NCI-H345 (cell line): Measurements from ENCODE around the gene RAB36.

Experiments
- DNase-seq: peaks from one replicate; lab custom pipeline; 2025; lab: John Stamatoyannopoulos, UW

Gene RAB36

DNA sequence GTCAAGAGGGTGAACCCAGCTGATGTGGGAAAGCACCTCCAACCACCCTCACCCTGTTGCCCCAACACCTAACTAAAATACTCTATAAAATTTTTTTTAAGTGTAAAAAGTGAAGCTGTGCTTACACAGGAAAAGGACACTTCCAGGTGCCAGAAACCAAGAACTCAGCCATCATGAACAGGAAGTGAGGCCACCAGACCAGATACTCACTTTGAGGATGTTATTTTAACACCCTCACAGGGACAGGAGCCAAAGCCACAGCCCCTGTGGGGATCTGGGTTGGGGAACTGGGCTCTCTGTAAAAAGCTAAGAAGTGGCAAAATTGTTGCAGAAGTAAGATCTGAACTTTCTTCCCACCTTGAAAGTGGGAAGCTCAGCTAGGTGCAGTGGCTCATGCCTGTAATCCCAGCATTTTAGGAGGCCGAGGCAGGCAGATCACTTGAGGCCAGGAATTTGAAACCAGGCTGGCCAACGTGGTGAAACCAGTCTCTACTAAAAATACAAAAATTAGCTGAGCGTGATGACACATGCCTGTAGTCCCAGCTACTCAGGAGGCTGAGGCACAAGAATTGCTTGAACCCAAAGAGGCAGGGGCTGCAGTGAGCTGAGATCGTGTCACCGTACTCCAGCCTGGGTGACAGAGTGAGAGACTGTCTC is 7.2 kb upstream of the RAB36 start:
- no peak for DNase-seq

DNA sequence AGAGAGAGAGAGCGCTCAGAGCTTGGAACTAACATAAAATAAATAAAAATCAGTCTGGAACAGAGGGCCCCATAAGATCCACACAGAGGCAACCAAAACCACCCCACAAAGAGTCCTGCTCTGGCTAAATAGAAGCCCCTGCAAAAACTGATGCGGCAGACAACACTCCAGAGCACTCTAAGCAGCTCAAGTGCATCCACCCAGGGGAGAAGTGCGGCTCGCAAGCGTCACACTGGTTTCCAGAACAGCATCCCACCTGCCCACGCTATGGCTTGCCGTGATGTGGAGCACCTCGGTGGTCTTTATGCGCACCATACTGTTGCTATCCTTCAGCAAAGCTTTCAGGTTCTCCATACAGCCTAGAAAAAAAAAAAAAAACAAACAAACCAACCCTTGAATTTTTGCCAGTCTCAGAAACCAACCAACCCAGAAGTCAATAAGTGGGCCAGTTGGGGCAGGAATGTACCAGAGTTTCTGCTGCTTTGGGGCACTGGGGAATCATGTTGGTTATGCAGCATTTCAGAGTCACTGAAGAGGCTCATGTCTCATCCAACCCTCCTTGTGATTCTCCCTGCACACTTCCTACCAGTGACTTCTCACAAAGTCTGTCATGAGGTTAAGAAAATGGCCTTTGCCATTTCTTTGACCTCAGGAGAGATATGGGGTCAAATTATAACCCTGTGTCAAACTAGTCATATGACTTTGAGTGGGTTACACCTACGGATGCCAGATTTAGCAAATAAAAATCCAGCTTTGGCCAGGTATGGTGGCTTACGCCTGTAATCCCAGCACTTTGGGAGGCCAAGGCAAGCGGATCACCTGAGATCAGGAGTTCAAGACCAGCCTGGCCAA is 6.5 kb upstream of the RAB36 start:
- DNase-seq, result no peak

DNA sequence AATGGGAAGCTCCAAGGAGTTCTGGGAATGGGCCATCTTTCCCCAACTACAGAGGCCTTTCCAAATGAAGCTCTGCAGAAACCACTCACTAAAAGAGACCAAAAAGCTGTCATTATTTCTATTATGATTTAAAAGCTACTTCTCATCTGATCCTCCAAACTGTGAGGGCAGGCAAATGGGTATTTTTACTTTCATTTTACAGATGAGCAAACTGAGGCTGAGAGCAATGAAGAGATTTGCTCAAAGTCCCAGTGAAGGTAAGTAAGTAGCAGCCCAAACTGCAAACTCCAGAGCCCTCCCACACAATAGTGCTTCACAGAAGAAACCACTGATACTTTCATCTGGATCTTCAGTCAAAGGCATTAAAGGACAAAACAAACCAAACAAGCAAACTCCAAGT is 4.9 kb upstream of the RAB36 start:
- DNase-seq, result no peak

DNA sequence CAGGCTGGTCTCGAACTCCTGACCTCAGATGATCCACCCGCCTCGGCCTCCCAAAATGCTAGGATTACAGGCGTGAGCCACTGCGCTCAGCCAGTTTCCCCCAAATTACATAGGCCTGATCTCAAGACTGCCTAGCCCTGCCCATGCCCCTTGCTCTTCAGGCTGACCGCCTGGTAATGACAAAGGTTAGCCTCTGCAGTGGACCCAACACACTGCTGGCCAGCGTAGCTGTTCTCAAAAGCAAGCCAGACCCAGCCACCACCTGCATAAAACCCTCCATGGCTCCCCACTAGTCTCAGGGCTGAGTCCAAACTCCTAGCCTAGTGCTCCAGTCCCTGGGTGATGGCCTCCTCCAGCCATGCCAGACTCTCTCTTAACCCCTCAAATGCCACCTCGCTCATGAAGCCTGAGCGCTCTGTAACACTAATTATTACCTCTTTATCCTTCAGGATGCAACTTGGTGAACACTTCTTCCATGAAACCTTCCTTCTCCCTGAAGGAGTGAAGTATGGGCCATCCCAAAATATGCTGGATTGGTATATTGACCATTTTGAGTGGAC is 2.7 kb upstream of the RAB36 start:
- no peak for DNase-seq

DNA sequence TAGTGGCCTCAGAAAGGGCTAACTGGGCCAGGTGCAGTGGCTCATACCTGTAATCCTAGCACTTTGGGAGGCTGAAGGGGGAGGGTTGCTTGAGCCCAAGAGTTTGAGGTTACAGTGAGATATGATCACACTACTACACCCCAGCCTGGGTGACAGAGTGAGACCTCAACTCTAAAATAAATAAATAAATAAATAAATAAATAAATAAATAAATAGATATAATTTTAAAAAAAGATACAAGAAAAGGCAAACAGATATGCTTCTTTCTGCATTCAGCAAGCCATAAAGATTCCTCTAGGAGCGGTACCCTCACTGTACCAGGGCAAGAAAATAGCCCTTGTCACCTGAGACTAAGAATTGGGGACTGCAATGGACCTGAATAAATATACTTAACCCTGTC is 2.2 kb upstream of the RAB36 start:
- no peak for DNase-seq

DNA sequence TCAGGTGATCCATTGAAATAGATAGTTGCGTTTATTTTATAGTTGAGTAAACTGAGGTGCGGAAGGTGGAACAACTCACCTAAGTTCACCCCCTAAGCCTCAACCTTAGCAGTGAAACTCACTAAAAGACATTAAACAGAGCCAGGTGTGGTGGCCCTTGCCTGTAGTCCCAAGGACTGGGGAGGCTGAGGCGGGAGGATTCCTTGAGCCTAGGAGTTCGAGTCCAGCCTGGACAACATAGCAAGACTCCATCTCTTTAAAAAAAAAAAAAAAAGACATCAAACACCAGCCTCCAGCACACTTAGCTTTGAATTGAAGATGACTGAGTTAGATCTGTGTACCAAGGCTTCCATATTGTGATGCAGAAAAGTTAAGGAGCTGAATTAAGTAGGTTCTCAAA is 845 bp upstream of the RAB36 start:
- no peak for DNase-seq

DNA sequence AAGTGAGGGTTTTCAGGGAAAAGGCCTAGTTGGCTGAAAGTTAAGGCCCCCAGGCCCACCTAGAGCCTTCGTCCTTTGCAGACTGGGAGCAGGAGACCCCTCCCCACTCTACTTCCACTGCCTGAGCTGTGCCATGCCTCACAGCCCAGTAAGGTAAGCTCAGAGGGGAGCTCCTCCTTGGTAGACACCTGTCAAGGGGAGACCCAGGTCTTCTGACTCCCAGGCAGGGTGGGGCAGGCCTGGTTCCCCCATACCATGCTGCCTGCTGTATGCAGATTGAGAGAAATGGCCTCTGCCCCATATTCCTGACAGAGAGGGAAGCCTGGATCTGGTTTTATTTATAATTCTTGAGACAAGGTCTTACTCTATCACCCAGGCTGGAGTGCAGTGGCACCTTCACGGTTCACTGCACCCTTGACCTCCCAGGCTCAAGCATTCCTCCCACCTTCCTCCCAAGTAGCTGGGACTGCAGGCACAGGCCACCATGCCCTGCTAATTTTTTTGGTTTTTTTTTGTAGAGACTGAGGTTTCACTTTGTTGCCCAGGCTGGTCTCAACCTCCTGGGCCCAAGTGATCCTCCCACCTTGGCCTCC is 697 bp downstream of the RAB36 start:
- no peak for DNase-seq

DNA sequence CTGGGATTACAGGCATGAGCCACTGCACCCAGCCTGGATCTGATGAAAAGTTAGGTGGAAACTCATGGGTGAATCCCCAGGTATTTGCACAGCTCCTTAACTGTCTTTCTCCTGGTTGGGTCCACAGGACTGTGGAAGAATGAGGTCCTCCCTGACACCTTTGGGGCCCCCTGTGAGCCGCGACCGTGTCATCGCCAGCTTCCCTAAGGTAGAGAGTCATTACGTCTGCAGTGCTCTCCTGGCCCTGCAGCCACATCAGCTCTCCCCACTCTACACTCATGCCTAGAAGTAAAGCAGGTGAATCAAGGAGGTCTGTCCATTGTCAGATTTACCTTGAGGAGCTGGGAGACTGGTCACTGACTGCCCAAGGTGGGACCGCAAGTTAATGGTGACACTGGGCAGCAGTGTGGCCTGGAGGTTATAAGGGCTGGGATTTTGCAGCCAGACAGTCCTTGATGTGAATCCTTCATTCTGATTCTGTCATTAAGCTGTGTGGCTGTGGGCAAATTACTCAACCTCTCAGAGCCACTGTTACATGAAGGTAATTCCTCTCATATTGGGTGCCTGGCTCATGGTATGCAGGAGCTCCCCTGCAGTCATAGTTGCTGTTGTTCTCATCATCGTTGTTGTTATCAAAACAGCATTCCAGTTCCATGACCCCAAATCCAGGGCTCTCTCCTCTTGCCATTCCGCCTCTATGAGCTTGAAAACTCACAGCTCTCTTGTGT is 1.4 kb downstream of the RAB36 start:
- DNase-seq, result no peak

DNA sequence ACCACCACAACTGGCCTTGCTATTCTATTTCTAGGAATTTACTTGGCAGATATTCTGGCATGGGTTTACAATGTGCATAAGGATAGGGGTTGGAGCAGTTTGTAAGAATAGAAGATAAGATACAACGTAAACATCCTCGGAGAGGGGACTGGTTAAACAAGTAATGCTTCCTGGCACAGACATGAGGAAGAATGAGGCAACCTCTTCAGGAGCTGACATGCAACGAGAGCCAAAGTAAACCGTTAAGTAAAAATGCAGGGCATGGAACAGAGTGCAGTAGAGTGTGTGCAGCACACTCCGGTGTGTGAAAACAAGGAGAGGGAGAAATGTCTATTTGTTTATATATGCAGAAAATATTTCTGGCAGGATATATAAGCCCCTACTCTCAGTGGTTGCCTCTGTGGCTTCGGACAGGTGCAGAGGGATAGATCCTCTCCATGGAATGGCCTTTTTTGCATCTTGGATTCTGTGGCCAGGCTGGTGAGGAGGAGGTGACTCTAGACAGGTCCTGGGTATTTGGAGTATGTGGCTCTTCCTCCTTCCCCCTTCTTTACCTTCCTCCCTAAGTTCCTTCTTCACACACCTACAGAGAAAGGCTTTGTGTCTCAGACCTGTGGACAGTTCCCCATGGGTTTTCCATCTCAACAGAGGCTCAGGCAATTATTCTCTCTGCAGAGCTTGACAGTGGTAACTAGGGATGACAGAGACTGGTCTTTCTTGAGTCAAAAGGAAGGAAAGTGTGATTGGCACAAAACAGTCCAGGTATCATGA is 2.5 kb downstream of the RAB36 start:
- DNase-seq, result peak; percentile 9

DNA sequence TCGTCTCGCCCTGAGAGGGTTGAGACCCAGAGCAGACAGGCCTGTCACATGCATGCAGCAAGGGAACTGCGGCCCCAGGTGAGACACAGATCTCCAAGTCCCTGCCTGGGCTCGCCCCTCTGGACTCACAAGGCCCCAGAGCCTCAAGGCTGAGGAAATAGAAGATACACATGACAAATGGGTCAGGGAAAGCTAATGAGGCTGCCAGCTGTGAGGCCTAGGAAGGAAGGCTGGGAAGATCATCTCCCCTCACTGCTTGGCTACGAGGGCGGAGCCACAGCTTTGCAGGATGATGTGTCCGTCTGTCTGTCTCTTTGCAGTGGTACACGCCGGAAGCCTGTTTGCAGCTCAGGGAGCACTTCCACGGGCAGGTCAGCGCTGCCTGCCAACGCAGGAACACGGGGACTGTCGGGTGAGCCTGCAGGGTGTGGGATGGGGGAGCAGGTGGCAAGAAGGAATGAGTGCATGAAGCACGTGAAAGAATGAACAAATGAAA is 4.5 kb downstream of the RAB36 start:
- no peak for DNase-seq

DNA sequence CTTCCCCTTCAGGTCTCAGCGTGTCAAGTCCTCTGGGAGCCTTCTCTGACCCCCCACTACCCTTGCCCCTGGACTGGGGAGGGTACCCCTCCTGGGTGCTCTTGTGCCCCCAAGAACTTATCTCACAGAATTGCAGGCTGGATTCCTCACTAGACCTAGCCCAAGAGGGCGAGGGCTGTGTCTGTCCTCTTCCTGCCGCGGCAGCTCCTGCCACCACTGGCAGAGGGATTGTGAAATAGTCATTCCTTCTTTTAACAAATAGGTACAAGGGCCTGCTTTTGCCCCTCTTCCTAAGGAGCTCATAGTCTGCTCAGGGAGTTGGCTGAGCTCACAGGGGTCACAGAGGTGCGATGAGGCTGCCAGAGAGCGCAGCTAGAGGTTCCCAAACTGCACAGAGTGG is 5.5 kb downstream of the RAB36 start:
- no peak for DNase-seq

DNA sequence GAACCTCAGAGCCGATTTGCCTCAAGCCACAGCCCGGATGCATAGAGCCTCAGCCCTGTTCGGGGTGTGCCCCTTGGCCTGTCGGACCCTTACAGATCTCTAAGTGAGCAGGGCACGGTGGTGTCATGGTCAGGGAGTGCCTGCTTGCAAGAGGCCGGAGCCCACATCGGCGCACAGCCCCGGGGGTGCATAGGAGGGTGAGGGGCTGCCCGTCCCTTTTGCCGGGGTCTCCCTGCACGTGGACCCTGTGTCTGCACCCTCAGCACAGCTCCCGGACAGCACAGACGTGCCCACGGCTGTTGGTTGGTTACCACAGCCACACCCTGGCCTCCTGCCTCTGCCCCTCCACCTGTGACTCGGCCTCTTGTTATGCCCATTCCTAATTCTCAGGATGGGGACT is 6.5 kb downstream of the RAB36 start:
- DNase-seq, result no peak

DNA sequence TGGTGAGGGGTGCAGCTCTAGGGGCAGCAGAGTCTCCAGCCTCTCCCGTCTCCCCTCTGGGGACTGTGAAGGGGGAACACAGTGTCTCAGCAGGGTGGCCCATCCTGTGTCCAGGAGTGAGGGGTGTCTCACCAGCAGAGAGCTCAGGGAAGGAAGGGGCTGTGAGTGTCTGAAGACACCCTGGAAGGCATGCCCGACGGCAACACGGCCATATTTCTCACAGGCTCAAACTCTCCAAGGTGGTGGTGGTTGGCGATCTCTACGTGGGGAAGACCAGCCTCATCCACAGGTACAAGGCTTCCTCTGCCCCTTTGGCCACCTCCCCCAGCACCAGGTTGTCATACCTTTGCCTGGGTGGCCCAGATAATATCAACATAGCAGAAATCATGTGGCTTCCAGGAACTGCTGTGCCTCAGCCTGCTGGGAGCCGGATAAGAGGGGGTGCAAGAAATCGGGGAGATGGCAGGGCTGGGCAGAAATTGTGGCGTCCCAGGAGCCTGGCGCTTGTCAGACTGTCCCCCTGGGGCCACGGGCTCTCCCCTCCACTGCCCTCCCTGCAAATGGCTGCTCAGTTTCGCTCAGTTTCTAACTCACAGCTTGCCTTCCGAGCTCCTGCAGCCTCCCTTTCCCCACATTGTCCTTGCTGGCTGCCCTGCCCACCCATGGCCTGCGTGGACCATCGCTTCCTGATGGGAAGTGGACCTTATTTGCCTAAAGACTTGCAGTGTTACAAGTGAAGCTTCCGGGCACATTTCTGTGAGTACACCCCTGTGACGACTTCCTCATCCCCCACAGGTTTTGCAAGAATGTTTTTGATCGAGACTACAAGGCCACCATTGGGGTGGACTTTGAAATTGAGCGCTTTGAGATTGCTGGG is 7.2 kb downstream of the RAB36 start:
- DNase-seq, result no peak

DNA sequence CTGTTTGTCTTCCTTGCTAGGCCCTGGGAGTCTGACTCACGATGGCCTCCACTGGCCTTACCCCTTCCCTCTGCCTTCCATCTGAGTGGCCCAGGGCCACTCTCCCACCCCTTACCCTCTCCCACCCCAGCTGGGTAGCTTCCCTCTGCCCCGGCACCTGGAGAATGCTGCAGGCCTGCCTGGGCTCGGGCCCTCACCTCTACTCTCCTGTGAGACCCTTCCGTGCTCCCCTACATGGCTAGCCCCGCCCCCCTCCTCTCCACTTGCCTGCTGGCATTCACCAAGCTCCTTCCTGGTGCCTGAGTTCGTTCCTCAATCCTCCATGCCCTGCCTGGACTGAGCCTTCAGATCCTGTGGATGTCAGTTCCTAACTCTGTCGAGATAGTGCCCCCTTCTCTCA is 8.7 kb downstream of the RAB36 start:
- DNase-seq, result no peak

DNA sequence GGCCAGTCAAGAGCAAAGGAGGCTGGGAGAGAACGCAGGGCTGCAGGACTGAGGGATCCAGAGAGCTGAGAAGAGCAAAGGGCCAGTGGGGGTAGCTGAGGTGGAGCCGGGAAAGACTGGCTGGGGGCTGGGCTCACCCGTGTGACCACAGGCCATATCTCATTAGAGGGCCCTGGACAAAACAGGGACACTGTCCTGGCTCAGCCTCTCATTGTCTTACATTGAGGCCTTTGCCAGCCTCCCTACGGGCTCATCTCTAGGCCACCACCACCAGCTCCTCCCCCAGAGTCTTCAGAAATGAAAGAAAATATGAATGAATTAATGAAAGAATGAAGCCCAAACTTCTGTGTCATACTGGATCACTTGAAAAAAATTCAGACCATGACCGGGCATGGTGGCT is 9.2 kb downstream of the RAB36 start:
- DNase-seq, result no peak

DNA sequence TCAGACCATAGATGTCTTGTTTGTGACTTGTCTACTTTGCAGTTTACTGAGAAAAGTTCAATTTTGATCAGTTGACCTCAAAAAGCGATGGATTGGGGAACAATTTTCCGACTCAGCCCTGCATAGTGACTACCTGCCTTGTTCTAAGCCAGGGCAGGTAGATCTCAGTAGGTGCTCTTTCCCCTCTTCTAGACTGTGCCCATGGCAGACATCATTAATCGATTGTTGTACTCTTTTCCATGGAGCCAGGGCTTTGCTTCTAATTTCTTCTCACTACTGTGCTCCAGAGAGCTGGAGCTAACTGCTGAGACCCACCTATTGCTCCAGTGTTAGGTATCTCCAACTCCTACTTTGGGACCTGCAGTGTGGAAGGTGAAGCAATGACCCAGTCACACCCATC is 9.9 kb downstream of the RAB36 start:
- no peak for DNase-seq

DNA sequence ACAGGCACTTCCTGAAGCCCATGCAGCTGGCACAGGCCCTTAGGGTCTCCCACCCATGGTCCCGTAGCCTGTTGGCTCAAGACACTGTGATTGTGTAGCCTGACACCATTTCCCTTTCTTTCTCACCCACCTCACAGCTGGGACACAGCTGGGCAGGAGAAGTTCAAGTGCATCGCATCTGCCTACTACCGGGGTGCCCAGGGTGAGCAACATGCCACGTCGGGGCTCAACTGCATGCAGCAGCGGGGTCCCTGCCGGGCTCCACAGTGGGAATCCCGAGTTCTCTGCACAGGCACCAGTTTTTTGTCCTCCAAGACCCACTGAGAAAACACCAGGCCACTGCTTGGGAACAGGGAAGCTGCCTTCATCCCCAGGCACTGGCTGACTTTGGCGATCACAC is 10.6 kb downstream of the RAB36 start:
- no peak for DNase-seq

DNA sequence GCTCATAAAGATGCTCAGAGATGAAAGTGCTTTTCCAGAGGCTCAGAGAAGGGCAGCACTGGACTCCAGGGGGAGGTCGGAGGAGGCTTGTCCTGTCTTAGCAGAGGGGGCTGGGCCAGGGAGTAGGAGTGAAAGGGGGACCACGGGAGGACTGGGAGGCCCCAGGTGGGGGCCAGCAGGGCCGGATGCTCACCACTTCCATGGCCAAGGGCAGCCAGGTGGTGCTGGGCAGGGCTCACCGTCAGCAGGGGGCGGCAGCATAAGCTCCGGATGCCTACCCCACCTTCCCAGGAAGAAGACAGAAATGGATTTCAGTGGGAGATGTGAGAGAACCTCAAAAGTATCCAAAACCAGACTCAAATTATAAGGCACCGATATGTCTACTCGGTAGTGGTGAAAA is 11.0 kb downstream of the RAB36 start:
- DNase-seq, result no peak

DNA sequence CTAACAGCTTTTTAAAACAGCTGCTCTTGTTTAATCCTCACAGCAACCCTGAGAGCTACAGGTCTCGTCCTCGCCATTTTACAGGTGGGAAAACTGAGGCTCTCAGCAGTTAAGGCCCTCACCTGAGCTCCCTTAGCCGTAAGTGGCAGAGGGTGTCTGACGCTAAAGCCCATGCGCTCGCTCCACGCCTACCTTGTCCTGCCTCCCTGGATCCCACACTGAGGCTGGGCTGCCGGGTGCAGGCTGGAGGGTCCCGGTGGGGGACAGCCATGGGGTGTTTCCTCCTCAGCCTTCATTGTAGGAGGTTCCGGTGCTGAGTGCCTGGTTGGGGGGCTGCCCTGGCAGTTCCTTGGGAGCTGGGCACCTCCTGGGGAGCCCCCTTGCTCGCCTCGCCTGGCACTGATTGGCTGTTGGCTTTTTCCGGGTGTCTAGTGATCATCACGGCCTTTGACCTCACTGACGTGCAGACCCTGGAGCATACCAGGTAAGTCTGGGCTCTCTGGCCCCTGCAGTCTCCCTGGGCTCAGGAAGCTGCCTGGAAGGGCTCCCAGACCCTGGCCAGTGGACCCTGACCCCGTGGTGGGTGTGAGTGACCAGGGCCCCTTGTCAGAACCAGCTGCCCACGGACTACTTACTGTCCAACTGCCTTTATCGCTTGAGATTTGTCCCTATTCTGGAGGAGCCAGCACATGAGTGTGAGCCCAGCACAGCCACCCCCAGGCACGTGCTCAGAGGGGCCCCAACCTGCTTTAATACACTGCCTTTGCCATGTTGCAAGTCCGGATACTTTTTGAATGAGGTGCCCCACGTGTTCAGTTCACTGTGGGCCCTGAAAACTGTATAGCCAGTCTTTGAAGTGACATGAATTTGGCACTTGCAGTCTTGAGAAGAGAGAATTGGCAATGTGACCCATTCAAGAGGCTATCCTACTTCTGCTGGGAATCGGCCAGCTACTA is 12.6 kb downstream of the RAB36 start:
- DNase-seq, result no peak
